H1 (cell line): Measurements from ENCODE around the gene ROBO2. TPM values are rescaled to one million over a fixed set of nuclear protein-coding genes. Genes with fewer than 3 reads are reported as not detected.

Experiments used
- CBX8 ChIP-seq: fragments of 300-800, 300-1000 bp; sonication (generic); IDR thresholded peaks from 2 replicates; pipeline ENCODE4 v1.7.1; 2016; ENCODE audit warnings: low read depth, low read length, borderline replicate concordance
- EP300 ChIP-seq, 2 experiments: IDR thresholded peaks; 1 replicate in 1 of 2; 2 replicates in 1 of 2; pipeline ENCODE4 v1.6.1; 2011 to 2012; ENCODE audit warnings: low read depth in 2 of 2, low read length in 2 of 2, mild to moderate bottlenecking in 2 of 2, borderline replicate concordance in 1 of 2, inconsistent platforms in 1 of 2, moderate library complexity in 1 of 2
- EZH2 ChIP-seq: fragments of 200-600 bp; sonication (generic); IDR thresholded peaks from 2 replicates; pipeline ENCODE4 v1.7.1; 2012; ENCODE audit warnings: low read depth, mild to moderate bottlenecking, moderate library complexity, low read length, inconsistent platforms; ENCODE audit not compliant: severe bottlenecking
- GABPA ChIP-seq: IDR thresholded peaks from 2 replicates; pipeline ENCODE4 v1.6.1; 2011; ENCODE audit warnings: mild to moderate bottlenecking, low read length, moderate library complexity, borderline replicate concordance; ENCODE audit not compliant: insufficient read depth
- HDAC2 ChIP-seq, 2 experiments: fragments of 300-600 bp in 1 of 2; sonication (generic) in 1 of 2; IDR thresholded peaks; 2 replicates each; pipeline ENCODE4 v1.6.1; 2011 to 2012; ENCODE audit warnings: low read depth in 2 of 2, low read length in 2 of 2, mild to moderate bottlenecking in 2 of 2, moderate library complexity in 2 of 2, borderline replicate concordance in 1 of 2, inconsistent platforms in 1 of 2
- MAFK ChIP-seq: IDR thresholded peaks from 2 replicates; pipeline ENCODE4 v1.6.1; 2012; ENCODE audit warnings: low read depth, mild to moderate bottlenecking, improper control_type of control experiment, low read length
- TEAD4 ChIP-seq: IDR thresholded peaks from 2 replicates; pipeline ENCODE4 v1.6.1; 2012; ENCODE audit warnings: low read depth, low read length, inconsistent platforms, mixed read lengths
- polyA plus RNA-seq, 7 experiments: library from polyadenylated mRNA; depleted of rRNA in 3 of 7; stranded (reverse) in 5 of 7; unstranded in 2 of 7; fragments of >200 nt in 5 of 7; fragments of 200-250 nt in 2 of 7; gene quantifications; 1 replicate in 5 of 7; 2 replicates in 1 of 7; 4 replicates in 1 of 7; pipeline versions ENCODE4 v1.2.1 to v1.2.3, GENCODE V29; 2011 to 2013; ENCODE audit warnings: missing spikeins in 2 of 7, mixed read lengths in 2 of 7
- total RNA-seq: library from RNA; stranded (reverse); fragmentation: NEBNext Ultra II Directional; extraction: Animal tissue kit (Norgen Biotek cat#: 25700); gene quantifications from 2 replicates; pipeline ENCODE4 v1.2.1, GENCODE V29; 2021

Gene ROBO2
- total and polyA plus RNA-seq, 2 of the 8 experiments (the other 6 are each of a cell fraction or from before 2014, with no cell fraction given), result 1.5 to 2.9 TPM

DNA sequence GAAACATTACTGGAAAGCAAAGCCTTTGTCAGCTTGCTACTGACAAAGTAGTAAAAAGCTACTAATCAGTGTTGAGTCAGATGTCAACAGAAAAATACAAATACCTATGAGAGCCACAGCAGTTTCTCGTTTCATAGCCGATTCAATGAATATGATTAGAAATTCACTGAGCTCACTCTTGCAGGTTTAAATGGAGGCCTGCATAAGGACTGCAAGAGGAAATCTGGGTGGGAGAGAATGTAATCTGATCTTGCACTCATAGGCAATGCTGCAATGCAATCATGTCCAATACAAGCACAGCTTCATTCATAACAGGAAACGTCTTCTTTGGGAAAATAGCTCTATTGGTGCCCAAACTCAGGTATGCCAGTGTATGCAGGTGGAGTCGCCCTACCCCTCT lies 608.8 kb downstream of the ROBO2 start (continued):
- no peak for TF ChIP-seq TEAD4
- no peak for TF ChIP-seq GABPA
- TF ChIP-seq CBX8, result no peak
- no peak for TF ChIP-seq EP300 (IDR thresholded peaks at IDR 0.05; ENCODE audit: borderline replicate concordance in 1 of 2, low read depth in 2 of 2, low read length in 2 of 2)
- TF ChIP-seq EZH2, result no peak
- TF ChIP-seq MAFK, result no peak
- no peak for TF ChIP-seq HDAC2 (IDR thresholded peaks at IDR 0.05; ENCODE audit: borderline replicate concordance in 1 of 2, low read depth in 2 of 2, low read length in 2 of 2)
